GM18502 (cell line): ENCODE measurements around the gene OSBPL2.

Experiments used
- ATAC-seq: cut with Tn5 transposase; IDR thresholded peaks from one replicate; pipeline ENCODE4 v1.9.1; 2021; ENCODE audit warnings: mild to moderate bottlenecking; ENCODE audit not compliant: unreplicated experiment, poor library complexity

OSBPL2 gene

DNA sequence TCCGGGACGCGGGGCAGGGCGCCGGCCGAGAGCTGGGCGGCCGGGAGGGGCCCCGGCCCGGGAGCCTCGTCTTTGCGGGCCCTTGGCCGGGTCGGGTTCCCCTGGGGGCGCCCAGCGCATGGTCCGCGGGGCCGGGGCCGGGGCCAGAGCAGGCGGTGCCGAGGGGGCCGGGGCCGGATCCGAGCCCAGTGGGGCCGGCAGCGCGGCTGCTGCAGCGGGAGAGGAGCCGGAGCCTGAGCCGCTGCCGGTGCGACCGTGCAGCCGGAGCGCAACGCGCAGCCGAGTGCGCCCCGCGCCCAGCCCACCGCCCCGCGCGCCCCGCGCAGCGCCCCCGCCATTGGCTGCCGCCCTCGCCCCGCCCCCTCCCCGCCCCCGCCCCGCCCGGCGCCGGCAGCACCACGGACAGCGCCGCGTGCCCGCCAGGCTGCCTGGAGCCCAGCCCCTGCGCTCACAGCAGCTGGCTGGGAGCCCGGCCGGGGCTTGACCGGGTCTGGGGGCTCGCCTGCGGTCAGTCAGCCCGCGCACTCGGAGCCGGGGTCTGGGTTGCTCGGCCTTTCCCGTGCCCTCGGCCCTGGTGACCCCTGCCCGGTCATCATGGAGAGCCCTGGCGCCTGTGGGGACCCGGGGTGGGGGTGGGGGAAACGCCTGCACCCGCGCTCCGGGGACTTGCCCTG lies 18.2 kb upstream of the OSBPL2 start, which contains the start of gene HRH3:
Gene HRH3, minus strand, starts transcription at position 287 of the 674 bp plus-strand sequence. CDS start 308 bp downstream, outside the sequence.
- no peak for ATAC-seq

- no peak for ATAC-seq
Measured at GRCh38 chr20:62220666-62221568, 17.4 kb upstream of the OSBPL2 start.

- no peak for ATAC-seq
Measured at GRCh38 chr20:62222266-62222850, 16.0 kb upstream of the OSBPL2 start.

GRCh38 chr20:62222972-62223371 lies 15.3 kb upstream of the OSBPL2 start:
- ATAC-seq, result no peak

DNA sequence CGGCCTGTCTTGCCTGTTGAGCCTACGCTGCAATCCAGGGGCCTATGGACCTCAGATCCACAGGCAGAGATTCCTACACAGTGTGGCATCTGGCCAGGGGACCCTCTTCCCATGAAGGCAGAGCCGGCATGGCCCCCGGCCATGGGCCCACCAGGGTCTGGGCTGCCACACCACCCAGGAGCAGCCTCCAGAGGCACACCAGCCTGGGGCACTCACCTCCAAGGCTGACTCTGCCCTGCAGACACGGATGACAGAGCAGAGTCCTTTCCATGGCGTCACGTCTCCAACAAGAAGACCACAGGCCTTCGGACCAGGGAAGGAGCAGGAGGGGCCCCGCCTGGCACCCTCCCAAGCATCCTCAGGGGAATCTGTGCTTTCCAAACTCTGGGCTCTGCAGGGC lies 14.8 kb upstream of the OSBPL2 start:
- no peak for ATAC-seq

DNA sequence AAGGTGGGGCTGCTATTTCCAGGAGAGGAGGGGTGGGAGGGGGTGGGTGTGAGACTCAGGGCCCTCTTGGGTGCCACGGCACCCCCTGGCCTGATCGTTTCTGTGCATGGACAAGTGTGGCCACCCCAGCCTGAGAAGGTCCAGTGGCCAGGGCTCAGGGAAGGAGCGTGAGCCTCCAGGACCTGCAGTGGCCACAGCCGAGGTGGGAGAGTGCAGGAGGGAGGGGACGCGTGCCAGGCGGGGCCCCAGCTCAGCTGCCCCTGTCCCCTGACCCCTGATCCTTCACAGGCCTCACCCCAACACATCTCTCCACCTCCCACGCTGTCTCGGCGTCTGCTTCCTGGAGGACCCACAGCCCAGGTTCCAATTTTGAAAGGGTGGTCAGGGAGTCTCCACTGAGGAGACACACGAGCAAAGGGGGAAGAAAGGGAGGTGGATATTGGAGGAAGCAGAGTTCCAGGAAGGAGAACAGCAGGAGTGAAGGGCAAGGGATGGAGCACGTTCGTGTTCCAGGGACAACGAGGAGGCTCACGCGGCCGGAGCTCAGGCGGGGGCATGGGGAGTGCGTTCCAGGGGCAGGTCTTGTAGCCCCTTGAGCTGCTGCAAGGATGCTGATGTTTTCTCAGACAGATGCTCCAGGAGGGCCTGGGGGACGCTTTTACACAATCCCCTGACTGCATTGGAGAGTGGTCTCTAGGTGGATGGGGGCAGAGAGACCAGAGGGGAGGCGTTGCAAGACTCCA lies 14.0 kb upstream of the OSBPL2 start:
- ATAC-seq, result no peak

- no peak for ATAC-seq
Measured at GRCh38 chr20:62225026-62225425, 13.3 kb upstream of the OSBPL2 start.

DNA sequence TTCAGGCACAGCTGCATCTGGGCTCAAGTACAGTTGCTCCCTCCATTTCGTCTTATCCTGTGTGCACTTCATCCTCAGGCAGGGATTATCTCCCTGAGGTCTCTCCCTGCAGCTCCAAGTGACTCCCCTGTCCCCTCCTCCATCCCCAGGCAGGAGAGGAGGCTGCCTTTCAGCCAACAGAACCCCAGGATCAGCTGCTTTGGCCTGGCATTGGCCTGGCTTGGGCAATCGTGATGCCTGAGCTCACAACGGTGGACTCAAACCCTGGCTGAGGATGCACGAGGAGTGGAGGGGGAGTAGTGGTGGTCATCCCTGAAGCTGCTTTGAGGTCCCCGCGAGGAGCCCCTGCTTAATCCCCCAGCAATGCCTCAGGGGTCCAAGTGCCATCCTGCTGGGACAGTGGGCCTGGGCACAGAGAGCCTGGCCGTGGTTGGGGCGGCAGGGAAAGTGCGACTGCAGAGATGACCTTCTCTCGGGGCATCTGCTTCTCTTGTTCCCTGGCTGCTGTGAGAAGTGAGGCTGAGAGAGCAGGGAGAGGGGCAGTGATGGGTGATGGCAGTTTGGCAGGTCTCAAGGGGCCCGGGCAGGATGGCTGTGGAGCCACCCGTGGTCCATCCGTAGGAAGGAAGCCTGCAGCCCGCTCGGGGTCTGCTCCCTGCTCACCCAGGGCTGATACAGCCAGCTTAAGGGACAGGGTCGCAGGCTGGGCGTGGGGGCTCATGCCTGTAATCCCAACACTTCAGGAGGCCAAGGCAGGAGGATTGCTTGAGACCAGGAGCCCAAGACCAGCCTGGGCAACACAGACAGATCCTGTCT lies 12.3 kb upstream of the OSBPL2 start:
- no peak for ATAC-seq

GRCh38 chr20:62226707-62227590 lies 11.4 kb upstream of the OSBPL2 start:
- ATAC-seq, result no peak

DNA sequence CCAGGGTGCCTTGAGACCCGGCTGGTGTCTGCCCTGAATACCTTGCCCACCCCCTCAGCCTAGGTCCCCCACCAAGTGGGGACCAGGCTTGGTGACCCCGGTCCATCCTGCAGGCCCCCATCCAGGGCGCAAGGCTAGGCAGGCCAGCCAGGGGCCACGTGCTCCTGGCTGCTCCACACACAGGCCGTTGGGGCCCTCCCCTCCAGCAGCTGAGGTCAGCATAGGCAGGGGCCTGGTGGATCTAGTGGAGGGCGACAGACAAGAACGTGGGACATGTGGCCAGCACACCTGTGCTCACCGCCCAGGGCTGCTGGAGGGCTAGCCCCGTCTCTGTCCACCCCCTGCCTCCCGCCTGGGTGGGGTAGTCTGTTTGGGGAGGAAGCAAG lies 10.7 kb upstream of the OSBPL2 start:
- no peak for ATAC-seq

GRCh38 chr20:62227977-62228958 lies 10.1 kb upstream of the OSBPL2 start:
- ATAC-seq, result no peak

DNA sequence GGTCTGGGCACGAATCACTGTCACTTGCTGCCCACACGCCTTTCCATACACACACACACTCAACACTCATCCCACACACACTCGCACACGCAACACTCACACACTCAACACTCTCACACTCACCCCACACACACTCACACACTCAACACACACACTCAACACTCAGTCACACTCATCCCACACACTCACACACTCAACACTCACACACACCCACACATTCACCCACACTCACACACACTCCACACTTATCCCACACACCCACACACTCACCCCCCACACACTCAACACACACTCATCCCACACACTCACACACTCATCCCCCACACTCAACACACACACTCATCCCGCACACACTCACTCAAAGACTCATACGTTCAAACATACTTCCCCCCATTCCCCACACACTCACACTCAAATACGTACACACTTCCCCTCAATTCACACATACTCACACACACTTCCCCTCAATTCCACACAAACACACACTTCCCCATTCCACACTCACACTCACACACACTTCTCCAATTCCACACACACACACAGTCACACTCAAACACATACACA lies 9.3 kb upstream of the OSBPL2 start:
- no peak for ATAC-seq

GRCh38 chr20:62229667-62230066 lies 8.7 kb upstream of the OSBPL2 start:
- ATAC-seq, result no peak

DNA sequence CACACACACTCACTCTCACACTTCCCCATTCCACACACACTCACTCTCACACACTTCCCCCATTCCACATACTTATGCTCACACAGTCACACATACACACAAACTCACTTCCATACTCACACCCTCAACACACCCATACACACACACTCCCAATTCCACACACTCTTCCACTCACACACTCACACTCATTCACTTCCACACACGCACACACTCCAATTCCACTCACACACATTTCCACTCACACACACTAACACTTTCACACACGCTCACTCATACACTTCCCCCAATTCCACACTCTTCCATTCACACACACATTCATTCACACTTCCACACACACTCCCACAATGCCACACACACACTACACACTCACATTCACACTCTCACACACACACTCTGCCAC lies 8.0 kb upstream of the OSBPL2 start:
- ATAC-seq, result no peak

DNA sequence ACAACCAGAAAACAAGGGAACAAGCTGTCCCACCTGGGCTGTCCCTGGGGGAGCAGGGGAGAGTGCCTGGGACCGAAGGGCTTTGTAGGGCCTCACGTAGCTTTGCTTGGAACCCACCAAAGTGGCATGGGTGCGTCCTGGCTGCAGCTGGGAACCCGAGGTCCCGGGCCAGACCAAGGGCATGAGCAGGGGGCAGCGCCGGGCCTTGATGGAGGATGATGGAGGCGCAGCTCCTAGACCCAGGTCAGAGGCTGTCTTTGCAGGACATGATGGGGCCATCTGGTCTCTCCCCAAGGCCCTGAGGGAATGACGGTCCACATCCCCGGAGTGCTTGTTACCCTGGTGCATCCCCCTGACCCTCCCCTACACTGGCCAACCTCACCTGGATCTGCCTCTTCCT lies 7.6 kb upstream of the OSBPL2 start:
- ATAC-seq, result no peak

DNA sequence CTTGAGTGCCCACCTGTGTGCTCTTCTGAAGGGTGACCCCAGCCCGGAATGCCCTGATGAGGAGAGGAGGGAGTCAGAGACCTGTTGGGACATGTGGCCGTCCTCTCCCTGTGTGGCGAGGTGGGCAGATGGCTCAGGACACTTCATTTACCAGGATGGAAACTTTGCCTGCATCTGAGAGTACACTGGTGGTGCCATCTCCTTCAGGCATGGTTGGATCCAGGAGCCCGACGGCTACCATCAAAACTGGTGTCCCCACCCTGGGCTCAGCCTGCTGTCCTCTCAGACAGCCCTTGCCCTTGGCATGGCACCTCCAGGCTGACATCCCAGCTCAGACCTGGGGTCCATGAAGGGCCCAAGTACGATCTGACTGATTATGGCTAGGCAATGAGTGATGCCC lies 7.0 kb upstream of the OSBPL2 start:
- ATAC-seq, result no peak

- no peak for ATAC-seq
Measured at GRCh38 chr20:62232194-62232593, 6.1 kb upstream of the OSBPL2 start.
